Endothelial cell (in vitro differentiated cells): ENCODE measurements around the gene PLD1. TPM values are rescaled to one million over a fixed set of nuclear protein-coding genes. Genes with fewer than 3 reads are reported as not detected.

Source experiments
- DNase-seq: peaks from one replicate; pipeline ENCODE4 v3.0.0; 2021; ENCODE audit warnings: low spot score
- H3K27ac Mint-ChIP-seq: one replicate; pipeline ENCODE4 v1.8.0; 2021; ENCODE audit warnings: mixed read lengths, inconsistent platforms; ENCODE audit not compliant: unreplicated experiment
- H3K27me3 Mint-ChIP-seq: one replicate; pipeline ENCODE4 v1.8.0; 2021; ENCODE audit warnings: mild to moderate bottlenecking, moderate library complexity, mixed read lengths, inconsistent platforms; ENCODE audit not compliant: unreplicated experiment
- H3K36me3 Mint-ChIP-seq: one replicate; pipeline ENCODE4 v1.8.0; 2021; ENCODE audit warnings: mild to moderate bottlenecking, low read depth, mixed read lengths, inconsistent platforms; ENCODE audit not compliant: unreplicated experiment
- H3K4me1 Mint-ChIP-seq: one replicate; pipeline ENCODE4 v1.8.0; 2021; ENCODE audit warnings: mild to moderate bottlenecking, mixed read lengths, inconsistent platforms; ENCODE audit not compliant: unreplicated experiment
- H3K4me3 Mint-ChIP-seq: one replicate; pipeline ENCODE4 v1.8.0; 2021; ENCODE audit warnings: mild to moderate bottlenecking, mixed read lengths, inconsistent platforms; ENCODE audit not compliant: unreplicated experiment
- H3K9me3 Mint-ChIP-seq: one replicate; pipeline ENCODE4 v1.8.0; 2021; ENCODE audit warnings: mixed read lengths, inconsistent platforms; ENCODE audit not compliant: unreplicated experiment
- total RNA-seq: library from RNA; stranded (reverse); fragmentation: NEBNext Ultra II Directional; extraction: Animal tissue kit (Norgen Biotek cat#: 25700); gene quantifications from one replicate; pipeline ENCODE4 v1.2.1, GENCODE V29; 2021; ENCODE audit not compliant: unreplicated experiment
- TF ChIP-seq, protein P1 (sequence below): fragments of 200-600 bp; sonication (generic); IDR thresholded peaks from one replicate; pipeline ENCODE4 v1.5.0; 2021; ENCODE audit warnings: antibody characterized with exemption; ENCODE audit not compliant: unreplicated experiment

PLD1 gene
- total RNA-seq, 1 donor from 2014 or later: 61.5 TPM

DNA sequence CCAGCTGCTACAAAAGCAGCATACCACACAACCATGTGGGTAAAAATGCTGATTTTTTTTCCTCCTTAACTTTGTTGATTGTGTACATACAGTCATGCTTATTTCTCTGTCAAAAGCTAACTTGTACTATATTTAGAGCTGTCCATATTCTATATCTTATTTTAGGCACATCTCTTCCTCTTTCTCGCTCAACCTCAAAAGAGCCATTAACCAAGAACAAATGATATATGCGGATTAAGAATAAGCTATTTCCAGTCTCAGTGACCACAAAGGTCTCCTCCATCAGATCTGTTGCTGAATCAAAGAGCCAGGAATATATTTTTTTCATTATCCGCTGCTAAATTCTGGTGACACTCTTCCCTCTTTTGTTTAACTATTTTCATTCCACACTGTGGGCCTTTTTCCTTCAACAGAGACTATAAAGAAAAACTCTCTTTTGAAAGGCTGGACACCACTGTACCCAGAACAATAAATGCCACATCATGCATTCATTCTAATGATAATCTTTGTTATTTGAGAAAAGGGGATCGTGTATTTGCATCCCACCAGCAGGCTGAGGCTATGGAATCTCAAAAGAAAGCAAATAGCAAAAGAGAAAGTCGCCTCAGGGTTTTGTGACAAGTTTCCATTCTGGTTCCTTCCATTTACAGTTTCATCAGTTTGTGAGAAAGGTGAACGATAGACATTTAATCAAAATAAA is 40.8 kb upstream of the PLD1 start:
- Mint-ChIP-seq H3K4me1 (peaks cover 2% of the 10 kb centered on the region), H3K36me3 (peaks cover 7% of the 10 kb centered on the region), H3K27ac (no peak overlapping the region), H3K27me3 (peaks cover 2% of the 10 kb centered on the region), H3K9me3 (no peaks in the 10 kb centered on the region), H3K4me3 (no peak overlapping the region)
- TF ChIP-seq, protein P1, sequence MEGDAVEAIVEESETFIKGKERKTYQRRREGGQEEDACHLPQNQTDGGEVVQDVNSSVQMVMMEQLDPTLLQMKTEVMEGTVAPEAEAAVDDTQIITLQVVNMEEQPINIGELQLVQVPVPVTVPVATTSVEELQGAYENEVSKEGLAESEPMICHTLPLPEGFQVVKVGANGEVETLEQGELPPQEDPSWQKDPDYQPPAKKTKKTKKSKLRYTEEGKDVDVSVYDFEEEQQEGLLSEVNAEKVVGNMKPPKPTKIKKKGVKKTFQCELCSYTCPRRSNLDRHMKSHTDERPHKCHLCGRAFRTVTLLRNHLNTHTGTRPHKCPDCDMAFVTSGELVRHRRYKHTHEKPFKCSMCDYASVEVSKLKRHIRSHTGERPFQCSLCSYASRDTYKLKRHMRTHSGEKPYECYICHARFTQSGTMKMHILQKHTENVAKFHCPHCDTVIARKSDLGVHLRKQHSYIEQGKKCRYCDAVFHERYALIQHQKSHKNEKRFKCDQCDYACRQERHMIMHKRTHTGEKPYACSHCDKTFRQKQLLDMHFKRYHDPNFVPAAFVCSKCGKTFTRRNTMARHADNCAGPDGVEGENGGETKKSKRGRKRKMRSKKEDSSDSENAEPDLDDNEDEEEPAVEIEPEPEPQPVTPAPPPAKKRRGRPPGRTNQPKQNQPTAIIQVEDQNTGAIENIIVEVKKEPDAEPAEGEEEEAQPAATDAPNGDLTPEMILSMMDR: no peak
- DNase-seq: no peak

- peaks cover 2% of the 10 kb centered on the region for H3K4me1 Mint-ChIP-seq
- DNase-seq: no peak
- H3K4me3 Mint-ChIP-seq: no peak overlapping the region
- H3K27me3 Mint-ChIP-seq: peaks cover 2% of the 10 kb centered on the region
- no peaks in the 10 kb centered on the region for H3K9me3 Mint-ChIP-seq
- no peak overlapping the region for H3K27ac Mint-ChIP-seq
- peaks cover 7% of the 10 kb centered on the region for H3K36me3 Mint-ChIP-seq
- TF ChIP-seq, protein P1: no peak
Measured at GRCh38 chr3:171850320-171850959, 40.2 kb upstream of the PLD1 start.

DNA sequence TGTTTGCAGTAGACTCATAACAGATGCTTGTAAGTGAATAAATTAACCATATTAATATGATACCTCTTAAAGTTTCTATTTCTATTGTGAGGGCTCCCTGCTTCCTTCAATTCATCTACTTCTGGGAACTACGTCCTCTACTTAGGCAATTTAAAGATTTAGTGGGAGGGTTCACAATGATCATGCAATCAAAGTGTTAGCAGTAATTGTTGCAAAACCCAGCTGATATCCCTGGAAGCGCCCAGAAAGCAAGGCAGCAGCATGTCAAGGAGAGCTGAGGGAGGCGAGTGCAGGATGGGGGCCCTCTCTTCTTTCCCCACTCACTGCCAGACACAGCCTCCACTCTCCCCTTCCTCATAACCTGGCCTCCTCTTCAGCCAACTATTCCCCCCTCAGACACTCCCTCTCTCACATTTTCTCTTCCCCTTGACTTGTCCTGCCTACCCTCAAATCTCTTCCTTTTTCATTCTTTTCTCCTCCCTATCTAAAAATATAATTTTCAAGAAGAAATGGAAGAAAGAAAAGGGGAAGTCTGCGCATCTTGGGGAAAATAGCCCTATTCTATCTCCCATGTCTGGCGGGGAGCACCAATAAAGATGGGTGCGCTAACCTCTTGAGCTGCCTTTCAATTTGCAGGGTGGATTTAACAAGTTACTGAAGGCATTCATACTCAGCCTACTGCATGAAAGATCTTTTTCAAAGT is 39.5 kb upstream of the PLD1 start:
- Mint-ChIP-seq H3K27ac (no peak overlapping the region), H3K4me3 (no peak overlapping the region), H3K36me3 (peaks cover 7% of the 10 kb centered on the region), H3K9me3 (no peaks in the 10 kb centered on the region), H3K4me1 (peaks cover 2% of the 10 kb centered on the region), H3K27me3 (peaks cover 2% of the 10 kb centered on the region)
- DNase-seq: no peak
- TF ChIP-seq, protein P1: no peak

DNA sequence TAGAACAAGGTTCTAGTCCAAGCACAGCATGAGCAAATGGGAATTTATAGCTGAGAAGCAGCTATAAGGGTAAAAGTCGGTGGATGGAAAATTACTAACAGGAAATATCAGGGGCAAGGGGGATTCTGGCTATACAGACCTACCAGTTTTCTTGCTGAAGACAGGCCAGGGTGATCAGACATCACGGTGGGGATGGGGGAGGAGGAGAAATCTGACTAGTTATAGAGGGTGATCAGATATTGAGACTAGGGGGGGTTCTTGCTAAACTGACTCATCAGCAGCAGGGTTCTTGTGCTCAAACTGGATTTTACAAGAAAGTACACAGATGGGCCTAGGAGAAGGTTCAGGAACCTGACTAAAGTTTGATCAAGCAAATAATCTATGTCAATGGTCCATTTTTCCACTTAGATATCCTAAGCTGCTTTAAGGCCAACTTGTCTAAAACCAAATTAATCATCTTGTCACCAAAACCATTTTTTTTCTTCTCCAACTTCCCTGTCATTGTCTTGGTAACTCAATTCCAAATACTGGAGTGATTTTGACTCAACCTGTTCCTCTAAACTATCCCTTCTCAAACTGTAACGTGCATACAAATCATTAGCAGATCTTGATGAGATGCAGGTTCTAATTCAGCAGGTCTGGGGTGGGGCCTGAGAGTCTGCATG is 37.4 kb upstream of the PLD1 start:
- TF ChIP-seq, protein P1: no peak
- DNase-seq: no peak
- Mint-ChIP-seq H3K27ac (no peak overlapping the region), H3K9me3 (no peaks in the 10 kb centered on the region), H3K36me3 (peaks cover 4% of the 10 kb centered on the region), H3K27me3 (peaks cover 2% of the 10 kb centered on the region), H3K4me1 (peaks cover 5% of the 10 kb centered on the region), H3K4me3 (no peak overlapping the region)
